Retinal pigment epithelial cell (primary cell): Measurements from ENCODE around the gene ACBD6.

ENCODE experiments used
- DNase-seq: peaks from one replicate; pipeline ENCODE4 v3.0.0-alpha.2; 2010; ENCODE audit warnings: low read depth
- H3K4me3 ChIP-seq: 2 replicates; pipeline ENCODE4 v1.5.1; 2011; ENCODE audit warnings: mild to moderate bottlenecking, low read length, control low read depth, moderate library complexity
- CTCF ChIP-seq: conservative IDR thresholded peaks from 2 replicates; pipeline ENCODE4 v1.5.1; 2011; ENCODE audit warnings: low read depth, low read length, control low read depth, inconsistent platforms

Gene ACBD6

DNA sequence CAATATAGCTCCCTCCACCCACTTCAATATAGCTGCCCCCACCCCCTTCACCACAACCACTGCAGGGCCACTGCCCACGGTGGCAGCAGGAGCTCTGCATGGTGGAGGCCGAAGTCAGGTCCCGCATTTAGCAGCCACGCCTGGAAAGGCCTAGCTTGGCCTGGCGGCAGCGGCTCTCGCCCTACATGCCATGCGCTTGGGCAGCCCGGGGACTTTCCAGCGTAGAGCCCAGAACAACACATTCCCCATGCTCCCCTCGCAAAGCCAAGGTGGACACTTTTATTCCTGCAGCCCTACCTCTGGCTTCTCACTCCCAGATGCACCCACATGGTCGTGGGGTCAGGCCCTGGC is 235.2 kb downstream of the ACBD6 start:
- DNase-seq, result no peak
- no peak overlapping the region for H3K4me3 ChIP-seq
- TF ChIP-seq CTCF, result no peak

GRCh38 chr1:180266275-180267210 is 235.8 kb downstream of the ACBD6 start:
- no peak for DNase-seq
- H3K4me3 ChIP-seq, result no peak overlapping the region
- no peak for TF ChIP-seq CTCF

DNA sequence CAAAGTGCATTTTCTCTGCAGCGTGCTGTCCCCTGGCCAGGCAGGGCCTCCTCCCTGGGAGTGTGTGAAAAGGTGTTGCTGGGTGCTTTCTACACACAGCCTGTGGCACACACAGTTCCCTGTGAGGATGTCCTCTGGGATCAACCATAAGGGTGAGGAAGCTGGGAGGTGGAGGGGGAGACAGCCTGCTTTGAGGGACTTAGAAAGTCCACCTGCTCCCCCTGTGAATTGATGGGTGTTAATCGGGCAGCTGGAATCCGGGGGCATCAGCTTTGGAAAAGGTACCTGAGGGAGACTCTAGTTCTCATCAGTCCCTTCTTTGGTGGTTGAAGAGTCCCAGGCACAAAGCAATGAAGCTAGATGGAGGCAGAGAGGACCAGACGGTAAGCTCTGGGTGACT is 236.5 kb downstream of the ACBD6 start:
- DNase-seq, result no peak
- TF ChIP-seq CTCF, result no peak

GRCh38 chr1:180265201-180265600 is 237.2 kb downstream of the ACBD6 start:
- TF ChIP-seq CTCF, result no peak
- no peak for DNase-seq
- H3K4me3 ChIP-seq, result no peak overlapping the region

More for the DNA sequence above, 236.5 kb downstream of the ACBD6 start:
- no peak overlapping the region for H3K4me3 ChIP-seq

- DNase-seq, result no peak
- no peak for TF ChIP-seq CTCF
- H3K4me3 ChIP-seq, result no peak overlapping the region
Measured at GRCh38 chr1:180264595-180264994, 237.8 kb downstream of the ACBD6 start.

DNA sequence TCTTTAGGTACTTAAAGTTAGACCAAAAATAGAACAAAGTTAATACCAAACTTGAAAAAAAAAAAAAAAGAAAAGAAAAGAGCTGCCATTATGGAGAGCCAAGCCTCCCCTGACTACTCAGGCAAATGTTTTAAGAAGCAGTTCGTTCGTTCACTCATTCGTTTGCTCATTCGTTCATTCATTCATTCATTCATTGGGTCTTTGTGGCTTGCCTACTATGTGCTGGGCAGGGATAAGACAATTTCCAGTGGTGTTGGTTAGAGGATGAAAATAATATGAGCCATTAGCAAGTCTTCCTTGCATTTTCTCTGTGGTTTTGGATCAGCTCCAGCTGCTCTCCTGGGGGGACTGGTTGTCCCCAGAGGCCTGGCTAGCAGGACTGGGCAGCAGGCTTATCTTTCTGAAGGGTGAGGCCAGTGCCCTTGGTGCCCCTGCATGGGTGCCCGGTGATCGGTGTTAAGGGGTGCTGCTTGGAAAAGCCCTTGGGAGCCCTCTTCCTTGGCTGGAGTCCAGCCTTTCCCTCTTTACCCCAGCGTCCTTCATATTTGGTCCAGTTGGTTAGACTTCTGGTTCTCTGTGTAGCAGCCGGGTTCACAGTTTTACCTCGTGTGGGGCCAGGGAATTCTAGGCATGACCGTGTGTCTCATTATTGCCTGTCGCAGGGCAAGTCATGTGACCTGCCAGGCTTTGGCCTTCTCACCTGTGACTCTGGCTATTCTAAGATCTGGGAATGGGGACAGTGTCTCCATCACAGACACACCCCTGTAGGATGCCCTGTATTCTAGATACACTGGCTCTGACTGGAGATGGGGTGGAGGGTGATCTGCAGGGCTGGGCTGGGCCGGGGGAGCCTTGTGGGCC is 239.5 kb downstream of the ACBD6 start:
- no peak for DNase-seq
- no peak for TF ChIP-seq CTCF
- no peak overlapping the region for H3K4me3 ChIP-seq
